HG02973 (cell line): Measurements from ENCODE around the gene PPP2R2C.

Experiments used
- ATAC-seq: cut with Tn5 transposase; IDR thresholded peaks from one replicate; pipeline ENCODE4 v1.9.1; 2021; ENCODE audit warnings: moderate library complexity; ENCODE audit not compliant: unreplicated experiment

The PPP2R2C gene

DNA sequence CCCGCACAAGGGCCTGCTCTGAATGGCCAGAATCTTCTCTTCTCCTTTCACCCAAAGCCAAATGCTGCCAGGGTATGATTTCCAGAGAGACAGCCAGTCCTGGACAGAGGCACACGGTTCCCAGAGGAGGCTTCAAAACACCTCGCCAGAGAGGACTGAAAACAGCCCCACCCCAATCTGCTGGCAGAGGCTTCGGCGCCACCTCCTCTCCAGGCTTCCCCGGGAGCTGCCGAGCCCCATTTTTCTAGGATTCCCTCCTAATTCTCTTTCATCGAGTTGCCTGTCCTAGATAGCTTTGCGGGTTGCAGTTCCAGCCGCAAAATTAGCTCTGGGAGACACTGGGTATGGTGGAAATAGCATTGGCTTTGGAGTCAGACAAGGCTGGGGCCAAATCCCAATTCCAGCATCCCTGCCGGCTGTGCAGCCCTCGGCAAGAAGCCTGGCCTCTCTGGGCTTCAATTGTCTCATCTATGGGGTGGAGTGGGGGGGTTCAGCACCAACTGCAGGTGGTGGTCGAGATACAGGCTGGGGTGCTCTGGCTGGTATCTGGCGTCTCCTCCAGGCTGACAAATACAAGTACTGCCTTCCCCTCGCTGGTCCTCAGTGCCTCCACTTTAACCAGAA is 22.6 kb downstream of the PPP2R2C start:
- no peak for ATAC-seq

DNA sequence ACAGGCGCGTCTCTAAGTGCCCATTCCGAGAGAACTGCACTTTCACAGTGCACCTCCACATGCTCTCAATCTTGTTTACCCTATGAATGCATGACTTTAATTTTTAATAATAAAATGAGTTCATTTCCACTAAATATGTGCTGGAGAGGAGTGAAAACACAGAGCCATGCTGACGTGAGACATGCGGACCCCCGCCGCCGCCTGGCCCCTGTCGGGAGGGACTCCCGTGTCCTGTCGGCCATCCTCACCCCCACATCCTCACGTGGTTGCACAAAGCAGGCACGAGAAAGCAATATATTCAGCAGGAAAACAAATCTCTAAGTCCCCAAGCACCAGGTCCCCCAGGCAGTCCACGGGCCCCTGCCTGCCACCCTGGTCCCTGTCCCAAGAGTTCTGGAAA is 23.1 kb downstream of the PPP2R2C start:
- no peak for ATAC-seq

DNA sequence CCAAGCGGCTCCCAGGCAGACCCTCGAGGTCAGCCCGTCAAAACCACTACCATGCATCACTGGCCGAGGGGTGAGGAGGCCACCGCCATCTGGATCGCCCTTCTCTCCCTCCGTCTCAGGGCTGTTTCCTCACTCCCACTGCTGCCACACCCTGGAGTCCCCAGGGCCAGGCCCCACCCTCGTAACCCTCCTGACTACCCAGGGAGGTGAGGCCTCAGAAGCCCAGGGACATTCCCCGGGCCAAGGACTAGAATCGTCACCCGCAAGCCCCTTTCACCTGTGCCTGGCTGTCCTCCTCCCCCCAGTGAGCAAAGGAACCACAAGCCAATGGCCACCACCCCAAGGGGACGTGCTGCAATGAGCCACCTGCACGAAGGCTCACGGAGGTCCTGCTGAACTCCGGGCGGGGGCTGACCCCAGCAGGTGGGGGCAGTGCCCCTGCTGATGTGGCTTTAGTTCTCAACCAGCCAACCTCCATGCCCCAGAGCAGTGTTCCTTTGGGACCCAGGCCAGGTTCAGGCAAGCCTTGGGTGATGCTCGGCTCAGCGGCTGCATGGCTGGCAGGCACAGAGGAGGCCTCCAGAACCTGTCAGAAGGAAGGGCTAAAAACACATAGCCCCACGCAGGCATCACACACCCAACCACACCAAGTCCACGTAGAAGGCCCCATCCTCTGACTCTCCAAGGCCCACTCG is 23.8 kb downstream of the PPP2R2C start:
- ATAC-seq, result no peak

DNA sequence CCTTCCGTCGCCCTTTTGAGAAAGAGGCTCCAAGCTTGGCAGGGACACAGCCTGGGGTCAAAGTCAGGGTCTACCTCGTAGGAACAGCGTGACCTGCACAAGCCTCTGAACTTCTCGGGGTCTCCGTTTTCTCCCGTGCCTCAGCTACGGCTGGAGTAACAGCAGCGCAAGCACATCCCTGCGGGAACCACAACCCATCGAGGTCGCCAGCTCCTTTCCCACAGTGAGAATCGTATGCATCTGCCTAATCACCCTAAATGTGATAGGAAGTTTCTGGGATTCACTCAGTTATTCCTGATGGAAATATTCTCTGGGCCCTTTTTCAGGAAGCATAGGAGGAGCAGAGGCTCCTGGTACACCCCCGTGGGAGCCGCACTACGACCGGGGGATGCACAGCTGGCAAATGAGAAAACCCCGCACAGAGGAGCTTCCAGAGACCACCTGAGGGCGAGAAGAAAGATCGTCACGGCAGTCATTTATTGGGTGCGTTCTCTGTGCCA is 24.7 kb downstream of the PPP2R2C start:
- no peak for ATAC-seq

DNA sequence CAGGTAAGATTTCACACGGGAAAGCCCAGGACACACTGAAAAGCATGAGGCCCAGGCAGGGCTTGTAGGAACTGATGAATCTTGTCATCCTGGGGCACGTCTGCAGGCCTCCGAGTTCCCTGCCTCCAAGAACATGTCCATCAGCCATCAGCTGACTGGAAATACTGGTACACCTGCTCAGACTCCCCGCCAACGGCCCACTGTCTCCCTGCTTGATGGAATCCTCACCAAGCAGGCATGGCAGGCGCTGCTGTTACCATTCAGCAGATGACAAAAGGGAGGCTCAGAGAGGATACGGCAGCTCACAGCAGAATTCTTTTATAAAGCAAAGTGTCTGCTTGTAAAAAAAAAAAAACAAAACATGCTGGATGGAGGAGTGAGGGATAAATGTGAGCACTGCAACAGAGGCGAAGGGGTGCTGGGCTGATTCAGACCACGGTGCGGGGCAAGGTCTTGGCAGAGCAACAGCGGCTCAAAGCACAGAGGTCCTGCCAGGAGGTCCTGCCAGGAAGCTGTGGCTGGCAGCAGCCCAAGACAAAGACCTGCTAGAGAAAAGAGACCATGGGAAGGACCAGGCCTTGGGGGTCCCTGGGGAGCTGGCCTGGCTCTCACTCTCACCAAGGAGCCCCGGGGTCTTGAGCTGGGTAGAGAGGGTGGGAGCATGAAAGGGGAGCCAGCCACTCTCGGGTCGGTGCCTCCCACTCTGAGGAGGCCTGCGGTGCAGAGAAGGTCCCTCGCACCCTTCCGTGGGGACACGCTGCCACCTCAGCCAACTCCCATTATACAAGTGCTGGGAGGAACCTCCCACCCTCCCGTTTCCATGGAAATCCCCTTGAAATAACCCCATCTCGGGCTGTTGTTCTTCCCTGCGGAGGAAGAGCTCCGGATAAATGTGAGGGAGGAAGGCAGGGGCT is 25.6 kb downstream of the PPP2R2C start:
- no peak for ATAC-seq

DNA sequence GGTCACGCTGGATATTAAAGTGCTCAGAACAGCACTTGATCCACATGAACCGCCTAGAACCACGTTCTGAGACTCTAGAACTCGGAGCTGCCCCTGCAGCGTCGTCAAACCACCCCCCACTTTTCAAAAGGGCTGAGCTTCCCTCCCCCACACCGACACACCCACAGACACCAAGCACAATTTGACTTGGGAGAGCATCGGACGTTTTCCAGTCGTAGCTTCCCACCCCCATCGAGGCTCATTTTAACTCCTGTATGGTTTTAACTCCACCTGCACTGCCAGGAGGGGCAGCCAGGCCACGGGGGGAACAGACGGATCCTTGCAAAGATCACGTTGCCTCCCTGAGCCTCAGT is 26.3 kb downstream of the PPP2R2C start:
- ATAC-seq, result no peak

DNA sequence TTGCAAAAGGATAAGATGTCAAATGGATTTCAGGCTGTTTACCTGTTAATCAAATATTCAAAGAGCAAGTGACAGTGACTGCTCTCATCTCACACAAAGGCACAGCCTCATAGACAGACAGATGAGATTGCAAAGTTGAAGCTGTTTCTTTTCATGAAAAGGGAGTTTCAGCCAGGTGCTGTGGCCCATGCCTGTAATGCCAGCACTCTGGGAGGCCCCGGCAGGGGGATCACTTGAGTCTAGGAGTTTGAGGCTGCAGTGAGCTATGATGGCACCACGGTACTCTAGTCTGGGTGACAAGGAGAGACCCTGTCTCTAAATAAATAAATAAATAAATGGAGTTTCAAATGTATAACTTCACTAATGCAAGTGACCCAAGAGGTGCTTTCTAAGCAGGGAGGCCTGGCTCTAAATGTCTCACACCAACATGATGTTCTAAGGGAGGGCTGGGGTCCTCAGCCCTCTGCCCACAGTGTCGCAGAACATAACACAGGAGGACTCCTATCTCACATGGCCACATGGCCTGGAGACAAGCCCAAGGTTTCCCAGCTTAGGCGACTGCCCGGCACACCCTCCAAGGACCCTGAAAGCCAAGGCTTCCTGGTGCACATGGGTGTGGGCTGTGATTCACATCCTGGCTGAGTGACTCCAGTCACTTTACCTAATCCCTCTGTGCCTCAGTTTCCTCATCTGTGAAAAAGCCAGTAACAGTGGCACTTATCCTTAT is 26.8 kb downstream of the PPP2R2C start:
- no peak for ATAC-seq

DNA sequence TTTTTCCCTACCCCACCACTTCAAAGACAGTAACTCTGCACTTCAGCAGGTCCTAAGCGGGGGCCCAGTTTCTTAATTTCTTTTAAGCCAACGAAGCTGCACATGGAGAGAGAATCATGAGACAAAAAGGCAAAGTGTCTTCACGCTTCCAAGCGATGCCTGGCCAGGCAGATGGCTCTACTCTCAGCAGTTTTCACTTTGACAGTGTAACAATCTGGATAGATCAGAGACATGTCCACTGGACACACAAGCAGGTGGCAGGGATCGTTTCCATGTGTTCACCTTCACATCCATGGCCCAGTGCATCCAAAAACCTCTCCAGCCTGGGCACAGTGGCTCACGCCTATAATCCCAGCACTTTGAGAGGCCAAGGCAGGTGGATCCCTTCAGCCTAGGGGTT is 27.8 kb downstream of the PPP2R2C start:
- ATAC-seq, result no peak

DNA sequence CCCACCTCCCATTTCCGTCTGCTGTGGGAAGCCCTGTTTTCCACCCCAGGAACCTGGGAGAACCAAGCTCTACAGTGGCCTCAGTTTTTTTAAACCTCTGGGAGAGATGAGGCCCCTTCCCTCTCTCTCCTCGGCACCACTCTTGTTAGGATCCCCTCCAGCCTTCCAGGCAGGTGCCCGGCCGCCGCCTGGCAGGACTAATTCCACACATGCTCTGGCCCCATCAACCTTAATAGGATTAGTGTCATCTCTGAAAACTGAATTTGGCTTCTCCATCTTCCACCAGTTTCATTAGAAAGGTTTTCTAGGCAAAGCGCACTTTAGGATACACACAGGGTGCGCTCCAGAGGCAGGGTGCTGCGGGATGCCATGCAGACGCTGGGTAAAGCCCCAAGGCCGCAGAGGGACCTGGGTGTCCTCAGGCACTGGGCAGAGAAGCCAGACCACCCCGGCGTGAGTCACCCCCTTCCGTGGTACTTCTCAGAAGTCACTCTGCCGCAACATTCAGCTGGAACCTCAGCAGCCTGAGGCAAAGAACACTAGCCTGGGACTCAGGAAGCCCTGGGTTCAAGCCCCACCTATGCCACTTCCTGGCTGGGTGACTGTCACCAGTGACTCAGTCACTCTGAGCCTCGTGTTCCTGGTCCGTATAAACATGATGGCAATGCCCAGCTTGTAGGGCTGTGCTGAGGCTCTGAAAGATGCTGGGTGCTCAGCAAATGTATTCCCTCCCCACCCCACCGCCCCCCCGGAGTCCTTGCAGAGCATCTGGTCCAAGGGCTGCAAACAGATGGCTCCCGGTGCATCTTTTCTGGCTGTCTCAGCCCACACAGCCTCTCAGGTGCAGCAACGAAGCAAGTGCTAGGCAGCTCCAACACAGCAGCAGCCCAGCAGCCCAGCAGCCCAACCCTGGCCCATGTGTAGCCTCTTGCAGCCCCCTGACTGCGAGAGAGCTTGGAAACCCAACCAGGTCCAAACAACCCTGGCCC is 29.1 kb downstream of the PPP2R2C start:
- ATAC-seq, result no peak

DNA sequence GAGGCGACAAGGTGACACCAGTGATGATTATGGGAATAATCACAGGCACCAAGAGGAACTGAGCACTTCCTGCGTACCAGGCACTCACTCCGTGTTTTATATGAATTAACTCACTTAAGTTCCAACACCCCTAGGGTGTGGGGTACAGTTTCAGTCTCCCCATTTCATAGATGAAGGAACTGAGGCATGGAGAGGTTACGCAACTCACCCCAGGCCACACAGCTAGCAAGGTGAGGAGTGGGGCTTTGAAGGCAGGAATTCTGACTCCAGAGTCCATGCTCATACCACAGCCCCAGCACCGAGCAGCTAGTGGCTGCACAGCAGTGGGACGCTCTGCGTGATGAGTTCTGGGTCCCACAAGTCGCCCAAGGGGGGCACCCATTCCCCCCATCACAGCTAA is 29.9 kb downstream of the PPP2R2C start:
- ATAC-seq, result no peak

DNA sequence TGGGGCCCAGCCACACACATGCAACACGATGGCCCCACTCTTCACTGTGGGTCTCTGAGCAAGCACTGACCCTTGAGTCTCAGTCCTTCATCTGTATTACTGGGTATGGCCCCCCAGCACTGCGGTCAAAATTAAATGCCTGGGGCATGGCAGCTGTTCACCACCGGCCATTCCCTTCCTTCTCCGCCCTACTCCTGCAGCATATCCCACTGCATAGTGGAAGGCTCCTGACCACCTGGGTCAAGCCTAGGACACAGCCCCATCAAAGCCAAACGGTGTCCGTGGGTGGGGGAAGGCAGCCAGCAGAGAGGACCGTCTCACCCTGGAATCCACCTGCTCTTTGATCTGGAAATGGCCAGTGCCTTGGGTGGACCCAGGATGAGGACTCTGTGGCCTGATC is 30.7 kb downstream of the PPP2R2C start:
- ATAC-seq, result no peak

DNA sequence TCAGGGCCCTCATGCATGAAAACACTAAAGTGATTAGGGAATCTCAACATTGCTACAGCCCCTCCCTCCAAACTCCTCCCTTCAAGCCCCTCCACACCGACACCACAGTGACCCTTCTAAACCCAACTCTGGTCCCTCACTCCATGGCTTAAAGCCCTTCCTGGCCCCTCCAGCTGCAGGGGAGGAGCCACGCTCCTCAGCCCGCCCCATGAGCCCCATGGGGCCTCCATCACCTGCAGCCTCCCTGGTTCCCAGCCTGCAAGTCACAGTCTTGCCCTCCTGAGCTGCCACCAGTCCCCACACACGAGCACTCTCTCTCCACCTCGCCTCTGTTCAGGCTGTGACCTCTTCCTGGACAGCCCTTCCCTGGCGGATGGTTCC is 31.2 kb downstream of the PPP2R2C start:
- ATAC-seq, result no peak

DNA sequence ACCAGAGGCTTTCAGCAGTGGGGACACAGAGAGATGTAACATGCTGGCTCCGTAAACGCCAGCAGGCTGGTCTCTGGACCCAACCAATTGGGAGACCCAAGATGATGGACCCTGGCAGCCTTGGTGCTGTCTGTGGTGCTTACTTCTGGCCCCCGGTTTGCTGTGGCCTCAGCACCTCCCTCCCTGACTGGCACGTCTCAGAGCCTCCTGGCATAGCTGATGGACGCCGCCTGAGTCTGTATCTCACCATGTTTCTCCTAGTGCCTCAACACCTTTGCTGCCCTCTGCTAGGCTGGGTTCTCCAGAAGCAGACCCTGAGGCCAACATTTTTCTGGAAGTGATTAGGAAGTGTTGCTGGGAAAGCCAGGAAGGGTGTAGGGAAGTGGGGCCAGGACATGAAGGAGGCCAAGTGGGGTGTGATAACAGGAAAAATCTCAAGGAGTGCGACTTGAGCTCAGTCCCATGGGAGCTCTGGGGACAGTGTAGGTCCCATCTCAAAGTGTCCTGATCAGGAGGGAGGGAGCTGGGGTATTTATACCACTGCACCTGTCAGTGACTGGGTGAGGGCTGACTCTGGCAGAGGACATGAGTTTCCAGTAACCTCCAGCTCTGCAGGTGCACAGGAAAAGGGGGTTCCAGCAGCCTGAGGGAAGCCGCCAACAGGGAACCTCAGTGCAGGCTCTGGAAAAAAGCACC is 31.8 kb downstream of the PPP2R2C start:
- no peak for ATAC-seq

DNA sequence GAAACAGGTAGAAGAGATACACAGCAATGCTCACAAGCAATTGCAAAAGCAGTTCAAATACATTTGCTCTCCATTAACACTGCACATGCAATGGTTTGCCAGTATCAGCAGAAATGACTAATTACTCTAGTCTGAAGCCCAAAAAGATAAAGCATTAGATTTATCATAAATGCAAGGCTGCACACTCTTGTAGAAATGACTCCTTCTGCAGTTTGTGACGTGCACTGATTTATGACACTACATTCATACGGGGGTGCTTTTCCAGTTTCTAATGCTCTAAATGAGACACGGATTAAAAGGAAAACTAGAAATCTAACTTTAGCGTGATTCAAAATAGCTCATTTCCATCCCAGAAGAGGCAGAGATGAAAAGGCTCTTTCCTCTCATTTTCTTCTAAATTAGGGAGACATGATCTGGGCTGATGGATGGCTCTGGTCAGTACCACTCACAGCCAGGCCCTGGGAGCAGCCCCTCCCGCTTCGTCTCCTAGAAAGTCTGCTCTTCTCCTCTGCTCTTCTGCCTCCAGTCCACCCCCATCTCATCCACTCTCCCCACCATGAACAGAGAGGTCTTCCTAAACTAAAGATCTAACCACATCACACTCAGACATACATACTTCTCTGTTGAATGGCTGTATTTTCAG is 33.2 kb downstream of the PPP2R2C start:
- no peak for ATAC-seq

DNA sequence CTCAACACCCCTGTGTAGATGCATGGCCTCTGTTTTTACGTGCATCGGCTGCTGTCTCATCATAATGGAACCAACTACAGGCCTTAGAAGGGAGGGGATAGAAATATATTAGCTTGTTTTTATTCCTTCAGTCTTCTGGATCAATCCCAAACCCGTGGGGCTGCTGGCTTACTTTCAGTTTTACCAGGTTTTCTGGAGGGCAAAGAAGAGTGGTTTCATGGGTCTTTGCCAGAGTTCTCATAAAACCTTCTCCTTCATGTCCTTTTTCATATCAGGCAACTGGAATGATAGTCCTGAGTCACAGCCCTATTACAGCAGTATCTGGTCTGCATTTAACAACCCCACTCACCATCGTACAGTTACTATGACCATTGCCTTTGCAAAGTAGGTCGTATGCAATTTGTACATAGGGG is 34.6 kb downstream of the PPP2R2C start:
- no peak for ATAC-seq

DNA sequence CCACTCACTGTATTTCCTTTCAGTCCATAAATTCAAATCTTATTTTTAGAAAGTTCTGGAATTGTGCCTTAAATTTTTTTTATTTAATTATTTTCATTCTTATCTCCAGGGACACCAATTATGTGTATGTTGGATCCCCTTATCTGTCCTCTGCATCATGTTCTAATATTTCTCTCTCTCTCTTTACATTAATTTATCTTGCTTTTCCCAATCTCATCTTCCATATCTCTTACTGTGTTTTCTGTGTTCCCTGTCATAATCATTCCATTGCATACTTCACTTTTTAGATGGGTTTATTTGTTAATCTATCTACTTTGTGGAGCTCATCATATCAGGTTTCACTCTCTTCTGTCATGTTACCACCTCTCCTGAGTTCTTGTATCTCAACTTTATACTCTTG is 37.4 kb downstream of the PPP2R2C start:
- no peak for ATAC-seq

DNA sequence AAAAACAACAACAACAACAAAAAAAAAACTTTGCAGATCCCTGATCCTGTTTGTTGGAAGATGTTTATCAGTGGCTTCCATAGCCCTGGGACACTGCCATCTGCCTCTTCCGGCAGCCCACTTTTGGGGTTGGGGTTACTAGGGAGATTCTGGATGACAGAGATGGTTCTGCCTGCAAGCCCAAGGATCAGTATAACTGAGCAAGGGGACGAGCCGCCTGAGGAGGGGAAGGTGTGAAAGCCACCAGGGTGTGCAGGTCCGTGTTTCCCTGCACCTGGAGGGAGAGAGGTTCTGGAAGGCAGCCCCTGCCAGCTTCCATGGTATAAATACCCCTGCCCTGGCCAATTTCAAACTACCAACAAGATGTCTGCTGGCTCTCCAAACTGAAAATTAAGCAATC is 41.5 kb downstream of the PPP2R2C start:
- no peak for ATAC-seq

DNA sequence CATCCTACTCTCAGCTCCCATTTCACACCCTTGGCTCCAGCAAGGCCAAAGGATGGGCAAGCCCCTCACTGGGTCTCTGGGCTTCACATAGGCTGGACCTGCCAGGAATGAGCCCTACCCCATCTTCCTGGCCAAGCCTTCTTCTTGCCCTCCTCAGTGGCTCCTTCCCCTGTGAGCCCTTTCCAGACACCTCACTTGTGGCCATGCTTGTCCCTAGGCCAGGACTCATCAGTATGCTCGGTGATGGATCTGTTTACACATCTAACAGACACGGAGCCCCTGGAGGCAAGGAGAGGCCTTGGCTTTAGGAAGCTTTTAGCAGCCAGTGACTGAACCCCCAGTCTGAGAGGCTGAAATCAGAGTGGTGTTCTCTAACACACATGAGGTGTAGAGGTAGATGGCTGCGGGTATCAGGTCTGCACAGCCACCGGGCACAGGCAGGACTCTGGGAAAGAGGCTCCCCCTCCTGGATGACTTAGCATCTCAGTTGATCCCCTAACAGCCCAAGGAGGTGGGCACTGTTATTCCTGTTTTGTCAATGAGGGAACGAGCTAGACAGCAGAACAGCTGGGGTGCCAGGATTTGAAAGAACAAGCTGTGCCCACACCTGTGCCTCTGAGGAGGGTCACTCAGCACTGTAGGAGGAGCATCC is 44.8 kb downstream of the PPP2R2C start:
- no peak for ATAC-seq
